ENCODE results near the gene LAIR1.

- TF ChIP-seq, protein P1, sequence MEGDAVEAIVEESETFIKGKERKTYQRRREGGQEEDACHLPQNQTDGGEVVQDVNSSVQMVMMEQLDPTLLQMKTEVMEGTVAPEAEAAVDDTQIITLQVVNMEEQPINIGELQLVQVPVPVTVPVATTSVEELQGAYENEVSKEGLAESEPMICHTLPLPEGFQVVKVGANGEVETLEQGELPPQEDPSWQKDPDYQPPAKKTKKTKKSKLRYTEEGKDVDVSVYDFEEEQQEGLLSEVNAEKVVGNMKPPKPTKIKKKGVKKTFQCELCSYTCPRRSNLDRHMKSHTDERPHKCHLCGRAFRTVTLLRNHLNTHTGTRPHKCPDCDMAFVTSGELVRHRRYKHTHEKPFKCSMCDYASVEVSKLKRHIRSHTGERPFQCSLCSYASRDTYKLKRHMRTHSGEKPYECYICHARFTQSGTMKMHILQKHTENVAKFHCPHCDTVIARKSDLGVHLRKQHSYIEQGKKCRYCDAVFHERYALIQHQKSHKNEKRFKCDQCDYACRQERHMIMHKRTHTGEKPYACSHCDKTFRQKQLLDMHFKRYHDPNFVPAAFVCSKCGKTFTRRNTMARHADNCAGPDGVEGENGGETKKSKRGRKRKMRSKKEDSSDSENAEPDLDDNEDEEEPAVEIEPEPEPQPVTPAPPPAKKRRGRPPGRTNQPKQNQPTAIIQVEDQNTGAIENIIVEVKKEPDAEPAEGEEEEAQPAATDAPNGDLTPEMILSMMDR (IDR thresholded peaks at IDR 0.05) = no peak
- TF ChIP-seq POLR2A (IDR thresholded peaks at IDR 0.05) = no peak
These were observed 12.7 kb downstream of the LAIR1 start for GRCh38 chr19:54352041-54352440.
